KMS-11 (cell line): ENCODE measurements around the gene GLRA1.

ENCODE experiments used
- H2AFZ ChIP-seq: fragments of 200-600 bp; sonication (generic); 2 replicates; pipeline ENCODE4 v1.6.1; 2016; ENCODE audit warnings: antibody characterized with exemption, mixed run types, low read depth
- H3K27ac ChIP-seq: fragments of 200-600 bp; sonication (generic); 2 replicates; pipeline ENCODE4 v1.6.1; 2016; ENCODE audit warnings: mild to moderate bottlenecking, mixed run types
- H3K27me3 ChIP-seq: fragments of 200-600 bp; sonication (generic); 2 replicates; pipeline ENCODE4 v1.6.1; 2017; ENCODE audit warnings: mild to moderate bottlenecking, low read depth, mixed run types, moderate library complexity; ENCODE audit not compliant: insufficient read depth
- H3K36me3 ChIP-seq: fragments of 200-600 bp; sonication (generic); 2 replicates; pipeline ENCODE4 v1.6.1; 2017; ENCODE audit warnings: mild to moderate bottlenecking, mixed run types; ENCODE audit not compliant: insufficient read depth
- H3K4me1 ChIP-seq: fragments of 200-600 bp; sonication (generic); 2 replicates; pipeline ENCODE4 v1.6.1; 2016; ENCODE audit warnings: mild to moderate bottlenecking, low read depth, mixed run types; ENCODE audit not compliant: poor library complexity, severe bottlenecking
- H3K4me2 ChIP-seq: fragments of 200-600 bp; sonication (generic); 2 replicates; pipeline ENCODE4 v1.7.0; 2016; ENCODE audit warnings: mild to moderate bottlenecking, mixed run types
- H3K4me3 ChIP-seq: fragments of 200-600 bp; sonication (generic); IDR thresholded peaks from 2 replicates; pipeline ENCODE4 v1.6.1; 2017; ENCODE audit warnings: low read depth, low read length, mixed read lengths; ENCODE audit not compliant: insufficient read depth
- H3K79me2 ChIP-seq: fragments of 200-600 bp; sonication (generic); 2 replicates; pipeline ENCODE4 v1.6.1; 2016; ENCODE audit warnings: low read depth, mixed run types; ENCODE audit not compliant: insufficient read depth
- H3K9ac ChIP-seq: fragments of 200-600 bp; sonication (generic); 2 replicates; pipeline ENCODE4 v1.6.1; 2016; ENCODE audit warnings: mild to moderate bottlenecking, mixed run types
- H4K20me1 ChIP-seq: fragments of 200-600 bp; sonication (generic); 2 replicates; pipeline ENCODE4 v1.6.1; 2016; ENCODE audit warnings: mild to moderate bottlenecking, mixed run types; ENCODE audit not compliant: insufficient read depth
- TF ChIP-seq, protein P1 (sequence below): fragments of 200-600 bp; sonication (generic); conservative IDR thresholded peaks from 2 replicates; pipeline ENCODE4 v1.6.1; 2017; ENCODE audit warnings: low read depth, mild to moderate bottlenecking, antibody characterized with exemption, low read length, moderate library complexity, mixed read lengths

The GLRA1 gene

GRCh38 chr5:151870820-151871219 is 53.8 kb downstream of the GLRA1 start:
- no peaks in the 10 kb centered on the region for H4K20me1 ChIP-seq
- H3K27me3 ChIP-seq, result no peaks in the 10 kb centered on the region
- no peak overlapping the region for H2AFZ ChIP-seq
- H3K4me3 ChIP-seq, result no peak overlapping the region
- H3K79me2 ChIP-seq, result no peaks in the 10 kb centered on the region
- no peak overlapping the region for H3K27ac ChIP-seq
- TF ChIP-seq, protein P1, sequence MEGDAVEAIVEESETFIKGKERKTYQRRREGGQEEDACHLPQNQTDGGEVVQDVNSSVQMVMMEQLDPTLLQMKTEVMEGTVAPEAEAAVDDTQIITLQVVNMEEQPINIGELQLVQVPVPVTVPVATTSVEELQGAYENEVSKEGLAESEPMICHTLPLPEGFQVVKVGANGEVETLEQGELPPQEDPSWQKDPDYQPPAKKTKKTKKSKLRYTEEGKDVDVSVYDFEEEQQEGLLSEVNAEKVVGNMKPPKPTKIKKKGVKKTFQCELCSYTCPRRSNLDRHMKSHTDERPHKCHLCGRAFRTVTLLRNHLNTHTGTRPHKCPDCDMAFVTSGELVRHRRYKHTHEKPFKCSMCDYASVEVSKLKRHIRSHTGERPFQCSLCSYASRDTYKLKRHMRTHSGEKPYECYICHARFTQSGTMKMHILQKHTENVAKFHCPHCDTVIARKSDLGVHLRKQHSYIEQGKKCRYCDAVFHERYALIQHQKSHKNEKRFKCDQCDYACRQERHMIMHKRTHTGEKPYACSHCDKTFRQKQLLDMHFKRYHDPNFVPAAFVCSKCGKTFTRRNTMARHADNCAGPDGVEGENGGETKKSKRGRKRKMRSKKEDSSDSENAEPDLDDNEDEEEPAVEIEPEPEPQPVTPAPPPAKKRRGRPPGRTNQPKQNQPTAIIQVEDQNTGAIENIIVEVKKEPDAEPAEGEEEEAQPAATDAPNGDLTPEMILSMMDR, result no peak
- H3K36me3 ChIP-seq, result no peaks in the 10 kb centered on the region
- no peak overlapping the region for H3K4me2 ChIP-seq
- H3K4me1 ChIP-seq, result no peaks in the 10 kb centered on the region
- H3K9ac ChIP-seq, result no peak overlapping the region

- TF ChIP-seq, protein P1, result no peak
- Histone ChIP-seq H3K4me1 (no peaks in the 10 kb centered on the region), H3K27me3 (no peaks in the 10 kb centered on the region), H3K79me2 (no peaks in the 10 kb centered on the region), H3K36me3 (no peaks in the 10 kb centered on the region), H3K4me2 (no peak overlapping the region), H3K4me3 (no peak overlapping the region), H2AFZ (no peak overlapping the region), H4K20me1 (no peaks in the 10 kb centered on the region), H3K27ac (no peak overlapping the region), H3K9ac (no peak overlapping the region)
Measured at GRCh38 chr5:151870271-151870670, 54.4 kb downstream of the GLRA1 start.

DNA sequence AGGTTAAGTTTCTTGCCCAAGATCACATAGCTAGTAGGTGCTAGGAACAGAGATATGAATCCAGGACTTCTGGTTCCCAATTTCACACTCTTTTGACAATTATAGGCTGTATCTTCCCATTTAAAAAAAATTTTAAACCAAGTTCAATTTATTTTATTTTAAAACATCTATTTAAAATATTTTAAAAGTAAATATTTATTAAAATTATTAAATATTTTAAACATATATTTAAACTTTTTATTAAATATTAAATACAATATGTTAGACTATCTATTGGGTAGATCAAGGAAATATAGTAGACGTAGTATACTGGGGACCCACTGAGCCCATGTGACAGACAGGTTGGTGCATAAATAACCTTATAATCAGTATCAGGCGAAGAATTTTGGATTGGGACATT is 54.8 kb downstream of the GLRA1 start:
- Histone ChIP-seq H3K4me1 (no peaks in the 10 kb centered on the region), H3K27ac (no peak overlapping the region), H3K36me3 (no peaks in the 10 kb centered on the region), H3K9ac (no peak overlapping the region), H4K20me1 (no peaks in the 10 kb centered on the region), H3K27me3 (no peaks in the 10 kb centered on the region), H3K79me2 (no peaks in the 10 kb centered on the region), H3K4me2 (no peak overlapping the region), H3K4me3 (no peak overlapping the region), H2AFZ (no peak overlapping the region)
- TF ChIP-seq, protein P1, result no peak

DNA sequence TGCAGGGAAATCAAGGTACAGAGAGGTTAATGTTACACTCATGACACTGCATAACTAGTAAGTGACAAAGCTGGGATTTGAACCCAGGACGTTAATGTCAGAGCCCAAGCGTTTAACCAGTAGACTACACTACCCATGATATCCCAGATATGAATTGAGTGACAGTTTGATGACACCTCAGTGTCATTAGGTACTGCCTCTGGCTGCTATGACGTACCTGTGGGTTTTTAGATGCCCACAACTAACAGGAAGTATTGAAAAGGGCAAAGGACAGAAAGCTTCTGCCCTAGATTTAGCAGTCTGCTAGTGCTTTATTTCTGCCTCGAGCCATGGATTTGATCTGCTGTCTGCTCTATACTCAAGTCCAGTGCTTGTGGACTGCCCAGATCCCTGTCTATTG is 56.2 kb downstream of the GLRA1 start:
- Histone ChIP-seq H3K27ac (no peak overlapping the region), H3K9ac (no peak overlapping the region), H3K4me3 (no peak overlapping the region), H3K4me2 (no peak overlapping the region), H3K36me3 (no peaks in the 10 kb centered on the region), H3K79me2 (no peaks in the 10 kb centered on the region), H2AFZ (no peak overlapping the region), H3K27me3 (no peaks in the 10 kb centered on the region), H3K4me1 (no peaks in the 10 kb centered on the region), H4K20me1 (no peaks in the 10 kb centered on the region)
- TF ChIP-seq, protein P1, result no peak
